Measurements from ENCODE around the gene FNIP1.
"Not testable (repeated sequence)": the region's sequence is repeated elsewhere in the genome, so short reads cannot be mapped to it uniquely, and the experiment has no call there.

DNA sequence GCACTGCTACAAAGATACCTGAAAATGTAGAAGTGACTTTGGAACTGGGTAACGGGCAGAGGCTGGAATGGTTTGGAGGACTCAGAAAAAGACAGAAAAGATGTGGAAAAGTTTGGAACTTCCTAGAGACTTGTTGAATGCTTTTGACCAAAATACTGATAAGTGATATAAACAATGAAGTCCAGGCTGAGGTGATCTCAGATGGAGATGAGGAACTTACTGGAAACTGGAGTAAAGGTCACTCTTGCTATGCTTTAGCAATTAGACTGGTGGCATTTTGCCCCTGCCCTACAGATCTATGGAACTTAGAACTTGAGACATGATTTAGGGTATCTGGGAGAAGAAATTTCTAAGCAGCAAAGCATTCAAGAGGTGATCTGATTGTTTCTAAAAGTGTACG, 203.4 kb downstream of the FNIP1 start:
- not testable (repeated sequence) for TF ChIP-seq KLF11 (CRISPR knock-in tag; IDR thresholded peaks at IDR 0.05); YY1 (IDR thresholded peaks at IDR 0.05; ENCODE audit: insufficient read depth, insufficient replicate concordance, low read depth, low read length); SAFB2 (CRISPR knock-in tag; IDR thresholded peaks at IDR 0.05; ENCODE audit: borderline replicate concordance, low read depth)

Measured in HepG2 (cell line).